Inflammatory macrophage treated with lipopolysaccharide for 1 hour (primary cell): Measurements from ENCODE around the gene MZT2A.
"Not testable (repeated sequence)": the region's sequence is repeated elsewhere in the genome, so short reads cannot be mapped to it uniquely, and the experiment has no call there.

Experiments
- DNase-seq, 2 donors: peaks; one replicate each; pipeline ENCODE4 v3.0.0-alpha.2; 2020 to 2022

Gene MZT2A

DNA sequence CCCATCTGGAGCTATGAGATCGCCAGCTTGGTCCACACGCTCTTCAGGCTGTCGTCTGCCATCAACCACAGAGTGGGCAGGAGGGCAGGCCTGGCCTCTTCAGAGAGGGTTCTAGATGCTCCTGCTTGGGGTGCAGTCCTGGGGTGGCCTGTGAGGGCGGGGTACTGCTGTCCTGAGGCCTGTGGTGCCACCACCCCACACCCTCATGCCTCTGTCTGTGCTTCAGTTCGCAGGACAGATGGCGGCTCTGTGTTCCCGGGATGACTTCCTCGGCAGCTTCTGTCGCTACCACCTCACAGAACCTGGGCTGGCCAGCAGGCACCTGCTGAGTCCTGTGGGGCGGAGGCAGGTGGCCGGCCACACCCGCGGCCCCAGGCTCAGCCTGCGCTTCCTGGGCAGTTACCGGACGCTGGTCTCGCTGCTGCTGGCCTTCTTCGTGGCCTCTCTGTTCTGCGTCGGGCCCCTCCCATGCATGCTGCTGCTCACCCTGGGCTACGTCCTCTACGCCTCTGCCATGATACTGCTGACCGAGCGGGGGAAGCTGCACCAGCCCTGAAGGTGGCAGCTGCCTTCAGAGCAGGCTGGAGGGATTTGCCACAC lies 27.8 kb upstream of the MZT2A start:
- not testable (repeated sequence) for DNase-seq

DNA sequence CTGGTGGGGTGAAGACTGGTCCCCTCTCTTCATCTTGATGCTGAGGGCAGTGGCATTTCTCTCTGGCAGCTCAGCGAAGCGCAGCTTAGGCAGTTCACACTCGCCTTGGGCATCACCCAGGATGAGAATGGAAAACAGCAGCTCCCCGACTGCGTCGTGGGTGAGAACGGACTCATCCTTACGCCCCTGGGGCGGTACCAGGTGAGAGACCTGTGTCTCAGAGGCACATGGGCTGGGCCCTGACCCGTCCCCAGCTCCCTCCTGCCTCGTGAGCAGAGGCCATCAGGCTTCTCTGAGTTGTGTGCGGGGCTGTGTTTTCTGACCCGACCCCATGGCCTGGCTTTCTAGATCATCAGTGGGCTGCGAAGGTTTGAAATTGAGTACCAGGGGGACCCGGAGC lies 27.3 kb upstream of the MZT2A start:
- DNase-seq: no peak

DNA sequence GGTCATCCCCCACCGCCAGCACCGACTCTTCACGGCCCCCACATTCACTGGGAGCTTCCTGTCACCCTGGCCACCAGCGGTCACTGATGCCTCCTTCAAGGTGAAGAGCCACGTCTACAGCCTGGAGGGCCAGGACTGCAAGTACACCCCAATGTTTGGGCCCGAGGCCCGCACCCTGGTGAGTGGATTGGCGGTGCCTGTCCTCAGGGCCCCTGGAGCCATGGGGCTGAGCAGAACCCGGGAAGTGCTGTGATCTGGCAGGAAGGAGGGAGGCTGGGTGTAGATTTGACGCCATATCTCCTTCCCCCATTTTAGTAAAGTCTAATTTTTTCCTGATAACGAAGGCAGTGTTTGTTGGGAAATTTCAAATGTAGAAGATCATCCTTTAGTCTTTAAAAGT lies 26.3 kb upstream of the MZT2A start:
- not testable (repeated sequence) for DNase-seq

DNA sequence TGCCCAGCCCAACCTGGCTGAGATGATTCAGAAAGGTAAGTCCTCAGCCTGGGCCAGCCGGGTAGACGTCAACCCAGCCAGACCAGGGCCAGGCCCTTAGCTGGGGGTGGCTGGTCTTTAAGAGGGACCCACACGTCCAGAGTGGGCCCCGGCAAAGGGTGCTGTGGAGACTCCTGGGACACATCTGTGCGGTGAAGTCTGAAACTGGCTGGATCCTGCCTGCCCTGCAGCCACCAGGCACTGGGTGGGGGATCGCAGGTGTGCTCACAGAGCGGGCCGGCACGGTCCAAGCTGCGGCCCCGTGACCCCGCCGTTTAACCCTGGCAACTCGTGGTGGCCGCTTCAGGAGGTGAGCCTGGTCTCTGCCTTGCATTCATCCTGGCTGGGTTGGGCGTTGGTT lies 25.7 kb upstream of the MZT2A start:
- not testable (repeated sequence) for DNase-seq

DNA sequence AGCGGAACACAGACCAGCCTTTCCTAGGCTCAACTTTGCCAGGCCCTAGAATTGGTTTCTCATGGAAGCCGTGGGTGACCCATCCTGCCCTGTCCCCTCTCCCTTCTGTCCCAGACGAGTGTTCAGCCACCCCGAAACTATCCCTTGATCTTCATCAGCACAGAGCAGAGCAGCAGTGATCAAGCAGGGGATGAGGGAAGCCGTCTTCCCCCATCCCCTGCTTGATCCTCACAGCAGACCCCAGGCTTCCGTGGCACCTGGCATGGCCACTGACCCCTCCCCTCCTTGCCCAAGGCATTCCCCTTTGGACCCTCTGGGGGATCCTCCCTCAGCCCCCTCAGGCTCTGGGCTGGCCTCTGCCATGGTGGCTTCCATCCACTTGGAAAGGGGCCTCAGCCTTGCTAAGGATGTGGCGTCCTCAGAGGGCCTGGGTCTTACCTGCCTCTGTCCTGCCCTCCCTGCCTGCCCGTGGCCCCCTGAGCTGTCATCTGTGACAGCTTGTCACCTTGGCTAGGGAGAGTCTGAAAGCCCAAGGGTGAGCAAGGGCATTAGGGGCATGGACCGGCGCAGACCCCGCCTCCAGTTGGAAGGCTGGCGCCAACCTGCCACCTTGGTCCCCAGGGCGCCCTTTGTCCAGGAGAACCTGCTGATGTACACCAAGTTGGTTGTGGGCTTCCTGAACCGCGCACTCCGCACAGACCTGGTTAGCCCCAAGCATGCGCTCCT lies 25.1 kb upstream of the MZT2A start:
- no peak for DNase-seq

DNA sequence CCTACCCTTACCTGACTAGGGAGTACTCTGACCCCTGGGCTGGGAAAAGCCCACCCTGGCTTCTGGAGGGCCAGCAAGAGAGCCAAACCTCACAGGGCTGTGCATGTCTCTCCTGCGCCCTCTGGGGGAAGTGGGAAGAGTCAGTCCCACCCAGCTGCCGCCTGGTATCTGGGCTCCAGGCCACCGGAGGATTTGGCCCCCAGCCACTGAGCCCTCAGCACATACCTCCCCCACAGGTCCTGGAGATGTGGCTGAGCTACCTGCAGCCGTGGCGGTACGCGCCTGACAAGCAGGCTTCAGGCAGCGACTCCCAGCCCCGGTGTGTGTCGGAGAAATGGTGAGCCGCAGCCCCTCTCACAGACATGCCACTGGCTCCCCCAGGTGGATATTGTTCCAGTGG lies 24.4 kb upstream of the MZT2A start:
- DNase-seq: not testable (repeated sequence)

DNA sequence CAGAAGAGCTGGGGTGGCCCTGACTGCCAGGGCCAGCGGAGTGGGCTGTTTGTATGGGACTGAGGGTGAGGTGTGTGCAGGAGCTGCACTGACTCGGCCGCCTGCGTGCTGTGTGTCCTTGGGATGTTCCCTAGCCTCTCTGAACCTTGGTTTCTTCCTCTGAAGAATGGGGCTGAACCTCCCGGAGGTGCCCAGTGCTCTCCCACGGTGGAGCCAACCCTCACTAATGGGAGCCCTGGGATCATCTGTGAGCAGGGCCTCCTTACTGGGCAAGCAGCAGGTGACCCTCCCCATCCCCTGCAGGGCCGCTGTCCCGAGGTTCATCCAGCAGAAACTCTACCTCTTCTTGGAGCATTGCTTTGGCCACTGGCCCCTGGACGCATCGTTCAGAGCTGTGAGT lies 23.8 kb upstream of the MZT2A start:
- no peak for DNase-seq

DNA sequence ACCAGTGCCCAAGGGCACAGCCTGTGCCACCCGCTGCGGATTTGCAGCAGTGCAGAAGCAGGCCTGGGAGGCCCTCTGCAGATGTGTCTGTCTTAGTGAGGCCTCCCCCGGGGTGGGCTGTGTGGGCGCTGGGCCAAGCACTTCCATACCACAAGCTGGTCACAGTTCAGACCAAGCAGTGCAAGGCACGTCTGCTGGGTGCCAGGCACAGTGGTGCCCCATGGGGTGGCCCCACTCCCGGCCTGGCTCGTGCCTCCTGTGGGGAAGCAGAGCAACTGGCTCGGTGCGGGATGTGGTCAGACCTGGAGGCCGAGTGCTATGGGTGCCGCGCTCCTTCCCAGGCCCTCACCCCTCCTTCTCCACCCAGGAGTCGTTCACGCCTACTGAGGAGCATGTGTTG lies 23.0 kb upstream of the MZT2A start:
- not testable (repeated sequence) for DNase-seq

DNA sequence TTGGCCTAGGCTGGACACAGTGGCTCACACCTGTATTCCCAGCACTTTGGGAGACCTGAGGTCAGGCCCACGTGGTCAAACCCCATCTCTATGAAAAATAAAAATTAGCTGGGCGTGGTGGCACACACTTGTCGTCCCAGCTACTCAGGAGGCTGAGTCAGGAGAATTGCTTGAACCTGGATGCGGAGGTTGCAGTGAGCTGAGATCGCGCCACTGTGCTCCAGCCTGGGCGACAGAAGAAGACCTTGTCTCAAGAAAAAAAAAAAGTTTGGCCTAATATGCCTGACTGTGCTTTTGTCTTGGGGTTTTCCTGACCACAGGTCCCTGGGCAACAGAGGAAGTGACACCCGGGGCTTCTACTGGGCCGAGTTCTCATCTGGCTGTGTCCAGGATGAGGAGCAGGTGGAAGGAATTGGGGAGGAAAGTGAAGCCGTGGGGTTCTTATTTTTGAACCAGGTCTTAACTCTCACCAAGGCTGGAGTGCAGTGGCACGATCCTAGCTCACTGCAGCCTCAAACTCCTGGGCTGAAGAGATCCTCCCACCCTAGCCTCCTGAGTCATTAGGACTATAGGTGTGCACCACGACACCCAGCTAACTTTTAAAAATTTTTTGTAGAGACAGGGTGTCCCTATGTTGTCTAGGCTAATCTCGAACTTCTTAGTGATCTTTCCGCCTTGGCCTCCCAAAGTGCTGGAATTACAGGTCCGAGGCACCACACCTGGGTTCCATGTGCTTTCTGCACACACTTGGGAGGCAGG lies 22.4 kb upstream of the MZT2A start:
- DNase-seq: not testable (repeated sequence)

DNA sequence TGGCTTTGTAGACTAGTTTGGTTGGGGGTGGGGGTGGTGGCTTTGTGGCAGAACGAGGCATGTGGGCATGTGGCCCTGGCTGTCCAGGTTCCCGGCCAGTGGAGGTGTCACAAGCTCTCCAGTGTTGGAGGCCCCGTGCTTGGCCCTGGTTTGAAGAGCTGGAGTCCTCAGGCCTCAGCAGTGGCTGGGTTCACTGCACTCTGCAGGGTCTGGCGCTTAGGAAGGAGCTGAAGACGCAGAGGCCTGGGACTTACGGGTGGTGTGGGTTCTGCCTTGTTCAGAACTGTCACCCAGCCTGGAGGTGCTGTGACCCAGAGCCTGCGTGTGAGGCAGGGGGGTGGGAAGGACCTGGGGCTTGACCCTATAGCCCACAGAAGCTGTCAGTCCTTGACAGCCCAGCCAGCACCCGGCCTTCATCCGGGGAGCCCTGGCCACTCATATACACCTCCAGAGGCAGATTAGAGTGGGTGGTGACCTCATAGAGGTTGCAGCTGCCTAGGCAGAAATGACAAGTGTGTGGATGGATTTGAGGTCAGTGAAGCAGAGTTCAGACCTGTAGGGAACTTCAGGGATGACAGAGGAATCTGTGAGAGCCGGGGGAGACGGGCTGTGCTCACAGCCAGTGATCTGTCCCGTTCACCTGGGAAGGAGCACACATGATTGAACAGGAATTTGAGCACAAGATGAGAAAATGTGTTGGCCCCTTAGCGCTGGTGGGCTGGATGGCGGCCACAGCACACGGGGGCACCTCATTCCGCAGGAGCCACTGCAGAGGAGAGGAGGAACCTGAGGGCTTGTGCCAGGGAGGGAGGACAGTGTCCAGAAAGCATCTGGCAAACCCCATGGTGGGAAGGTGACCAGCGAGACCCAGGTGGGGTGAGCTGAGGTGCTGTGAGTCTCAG lies 20.0 kb upstream of the MZT2A start:
- not testable (repeated sequence) for DNase-seq

DNA sequence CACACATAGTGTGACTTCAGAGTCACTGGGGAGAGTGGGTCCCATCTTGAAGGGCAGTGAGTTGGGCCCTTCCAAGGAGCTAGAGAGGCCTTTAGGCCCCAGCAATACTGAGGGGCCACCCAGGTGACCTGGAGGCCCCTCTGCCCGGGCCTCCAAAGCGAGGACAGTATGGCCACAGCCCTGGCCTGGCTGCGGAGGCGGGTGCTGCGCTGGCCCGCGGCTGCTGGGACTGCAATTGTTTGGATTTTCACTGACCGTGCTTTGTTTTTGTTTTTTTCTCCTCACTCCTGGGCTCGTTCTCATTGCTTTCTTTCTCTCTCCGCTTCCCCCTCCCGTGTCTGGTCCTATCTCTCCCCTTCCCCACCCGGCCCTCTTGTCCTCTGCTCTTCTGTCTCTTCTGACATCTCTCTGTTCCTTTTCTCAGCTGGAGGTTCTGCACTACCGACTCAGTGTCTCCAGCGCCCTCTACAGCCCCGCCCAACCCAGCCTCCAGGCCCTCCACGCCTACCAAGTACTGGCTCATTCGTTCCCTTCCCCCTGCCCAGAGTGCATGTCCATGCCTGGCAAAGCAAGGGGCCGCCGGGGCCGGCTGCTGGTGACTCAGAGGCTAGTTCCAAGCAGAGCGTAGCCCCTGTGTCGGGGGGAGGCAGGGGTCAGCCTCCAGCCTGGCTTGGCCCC lies 19.2 kb upstream of the MZT2A start:
- not testable (repeated sequence) for DNase-seq

DNA sequence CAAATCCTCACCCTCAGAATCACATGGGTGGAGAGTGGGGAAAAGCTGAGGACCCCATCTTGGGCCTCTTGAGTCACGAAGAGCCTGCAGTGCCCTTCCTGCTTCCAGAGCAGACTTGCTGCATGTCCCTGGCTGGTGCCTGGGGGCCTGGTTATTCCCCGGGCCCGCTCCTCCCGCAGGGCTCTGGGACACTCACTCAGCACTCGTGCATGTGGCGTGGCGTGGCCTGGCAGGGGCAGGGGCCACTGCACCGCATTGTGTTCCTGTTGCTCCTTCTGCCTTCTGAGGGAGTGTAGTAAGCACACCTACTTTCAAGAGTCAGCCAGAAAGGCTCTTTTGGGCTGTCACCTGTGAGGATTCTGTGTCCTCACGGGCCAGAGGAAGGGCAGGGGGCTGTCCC lies 17.4 kb upstream of the MZT2A start:
- no peak for DNase-seq

DNA sequence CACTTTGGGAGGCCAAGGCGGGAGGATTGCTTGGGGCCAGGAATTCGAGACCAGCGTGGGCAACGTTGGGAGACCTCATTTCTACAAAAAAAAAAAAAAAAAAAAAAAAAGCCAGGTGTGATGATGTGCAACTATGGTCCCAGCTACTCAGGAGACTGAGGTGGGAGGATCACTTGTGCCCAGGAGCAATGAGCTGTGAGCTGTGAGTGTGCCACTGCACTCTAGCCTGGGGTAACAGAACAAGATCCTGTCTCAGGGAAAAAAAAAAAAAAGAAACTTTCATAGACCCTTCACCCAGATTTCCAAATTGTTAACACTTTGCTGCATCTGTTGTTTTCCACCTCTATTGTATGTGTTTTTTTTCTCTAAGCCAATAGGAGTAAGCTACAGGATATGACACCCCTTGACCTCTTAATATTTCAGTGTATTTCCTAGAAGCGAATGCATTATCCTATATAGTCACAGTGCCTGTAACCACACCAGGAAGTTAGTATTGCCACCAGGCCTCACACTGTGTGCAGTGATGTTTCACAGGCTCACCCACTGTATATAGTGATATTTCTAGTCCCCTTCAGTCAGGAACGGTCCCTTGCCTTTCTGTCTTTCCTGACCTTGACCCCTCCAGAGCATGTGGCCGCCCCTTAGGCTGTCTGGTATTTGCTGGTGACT lies 12.0 kb upstream of the MZT2A start:
- not testable (repeated sequence) for DNase-seq

DNA sequence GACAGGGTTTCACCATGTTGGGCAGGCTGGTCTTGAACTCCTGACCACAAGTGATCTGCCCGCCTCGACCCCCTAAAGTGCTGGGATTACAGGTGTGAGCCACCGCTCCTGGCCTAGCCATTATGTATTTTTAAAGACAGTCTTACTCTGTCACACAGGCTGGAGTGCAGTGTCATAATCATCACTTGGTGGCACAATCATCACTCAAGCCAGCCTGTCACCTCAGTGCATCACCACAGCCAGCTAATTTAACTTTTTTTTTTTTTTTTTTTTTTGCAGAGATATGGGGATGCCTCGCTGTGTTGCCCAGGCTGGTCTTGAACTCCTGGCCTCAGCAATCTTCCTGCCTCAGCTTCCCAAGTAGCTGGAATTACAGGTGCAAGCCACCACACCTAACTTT lies 11.4 kb upstream of the MZT2A start:
- DNase-seq: not testable (repeated sequence)

DNA sequence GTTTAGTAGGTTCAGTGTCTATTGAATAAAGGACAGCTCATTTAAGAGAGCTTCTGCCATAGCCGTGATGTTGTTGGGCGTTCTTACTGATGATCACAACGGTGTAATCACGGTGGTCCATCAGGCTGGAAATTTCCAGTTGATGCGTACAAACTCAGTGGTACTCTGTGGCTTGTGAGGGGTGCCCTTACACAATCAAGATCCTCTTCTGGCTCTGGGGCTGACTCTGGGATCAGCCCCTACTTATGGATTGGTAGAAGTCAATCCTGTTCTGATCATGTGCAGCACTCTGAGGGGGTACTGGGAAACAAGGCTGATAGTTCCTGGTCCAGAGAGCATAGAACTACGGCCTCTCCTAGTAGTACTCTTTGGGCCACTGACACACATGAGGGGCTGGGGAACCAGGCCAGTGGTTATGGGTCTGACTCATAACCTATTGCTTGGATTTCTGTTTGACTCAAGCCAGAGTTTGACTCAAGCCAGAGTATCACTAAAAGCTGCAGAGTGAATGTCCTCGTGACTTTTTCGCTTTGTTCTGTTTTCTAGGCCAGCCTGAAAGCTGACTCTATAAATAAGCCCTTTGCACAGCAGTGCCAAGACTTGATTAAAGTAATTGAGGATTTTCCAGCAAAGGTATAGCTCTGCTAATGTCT lies 6.2 kb upstream of the MZT2A start:
- DNase-seq: peak in 1 of 2 donors; percentile 4

DNA sequence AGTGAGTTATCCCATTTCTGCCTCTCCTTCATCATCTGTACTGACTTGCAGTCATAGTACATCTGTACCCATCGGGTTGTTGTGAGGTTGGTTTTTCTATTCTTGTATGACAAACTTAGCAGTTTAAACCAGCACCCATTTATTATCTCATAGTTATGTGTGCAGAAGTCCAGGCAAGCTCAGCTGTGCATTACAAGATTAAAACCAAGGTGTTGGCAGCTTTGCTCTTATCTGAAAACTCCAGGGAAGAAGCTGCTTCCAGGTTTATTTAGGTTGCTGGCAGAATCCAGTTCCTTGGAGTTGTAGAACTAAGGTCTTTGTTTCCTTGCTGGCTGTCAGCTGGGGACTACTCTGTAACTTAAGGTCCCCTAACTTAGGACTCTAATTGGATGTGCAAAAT lies 3.3 kb upstream of the MZT2A start:
- not testable (repeated sequence) for DNase-seq

DNA sequence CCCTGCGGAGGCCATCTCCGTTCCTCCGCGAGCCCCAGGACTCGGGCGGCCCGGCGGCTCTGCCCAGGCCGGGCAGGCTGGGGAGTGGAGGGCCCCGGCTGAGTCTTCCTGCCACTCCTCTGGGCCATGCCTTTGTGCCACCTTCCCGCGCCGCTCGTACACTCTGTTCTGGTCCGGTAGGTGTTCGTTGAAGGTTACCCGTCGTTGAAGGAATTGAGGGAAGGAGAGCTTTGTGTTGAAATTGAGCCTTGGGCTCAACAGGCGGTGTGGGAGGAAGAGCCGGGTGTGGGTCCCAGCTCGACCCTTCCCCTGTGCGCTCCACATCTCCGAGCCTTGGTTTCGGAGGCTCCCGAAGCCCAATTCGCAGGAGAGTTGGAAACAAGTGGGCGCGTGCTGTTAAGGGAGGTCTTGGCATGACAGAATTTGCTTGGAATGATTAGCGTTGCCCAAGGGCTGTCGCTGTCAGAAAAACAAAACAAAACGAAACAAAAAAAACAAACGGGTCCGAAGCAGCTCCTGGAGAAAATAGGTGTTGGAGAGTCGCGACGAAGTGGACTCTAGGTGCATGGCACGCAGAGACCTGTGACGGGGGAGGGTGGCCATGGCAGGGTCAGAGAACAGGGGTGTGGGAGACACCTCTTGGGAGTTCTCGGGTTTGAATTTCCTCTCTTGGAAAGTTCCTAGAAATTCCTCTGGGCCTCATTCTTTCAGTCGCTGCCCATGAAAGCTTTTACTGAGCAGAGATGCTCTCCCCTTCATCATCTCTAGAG lies 1.2 kb upstream of the MZT2A start:
- DNase-seq: peak in 1 of 2 donors; percentile 2

DNA sequence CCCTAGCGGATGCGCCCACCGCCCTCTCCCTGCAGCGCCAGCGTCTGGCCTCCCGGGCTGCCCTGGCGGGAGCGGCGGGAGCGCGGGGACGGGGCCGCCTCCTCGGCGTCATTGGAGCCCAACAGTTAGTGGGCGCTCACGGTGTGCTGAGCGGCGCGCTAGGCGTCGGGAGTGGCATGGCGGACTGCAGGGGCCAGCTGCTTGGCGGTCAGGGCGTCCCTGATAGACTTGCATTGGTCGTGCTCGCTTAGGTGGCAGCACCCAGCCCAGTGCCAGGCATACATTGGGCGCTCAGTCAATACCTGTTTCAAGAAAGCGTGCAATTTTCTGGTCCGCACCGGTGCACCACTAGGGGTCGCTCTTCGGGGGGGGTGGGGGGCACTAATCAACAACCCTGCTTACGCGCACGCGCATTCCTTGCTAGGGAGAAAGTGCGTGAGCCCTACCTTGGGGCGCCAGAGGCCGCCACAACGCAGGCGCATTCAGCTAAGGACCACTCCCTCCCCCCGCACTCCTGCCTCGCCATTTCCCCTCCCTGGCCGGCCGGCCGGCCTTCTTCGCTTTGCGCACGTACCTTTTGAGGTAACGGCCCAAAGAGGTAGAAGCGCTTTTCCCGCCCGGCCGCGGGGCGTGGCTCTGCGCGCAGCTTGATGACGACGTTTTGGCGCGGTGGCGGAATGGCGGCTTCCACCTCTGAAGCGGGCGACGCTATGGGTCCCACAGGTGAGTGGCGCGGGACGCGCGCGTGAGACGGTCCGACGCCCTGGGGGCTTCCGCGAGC lies 411 bp upstream of the MZT2A start:
- DNase-seq: peak; percentile 82 to 90

DNA sequence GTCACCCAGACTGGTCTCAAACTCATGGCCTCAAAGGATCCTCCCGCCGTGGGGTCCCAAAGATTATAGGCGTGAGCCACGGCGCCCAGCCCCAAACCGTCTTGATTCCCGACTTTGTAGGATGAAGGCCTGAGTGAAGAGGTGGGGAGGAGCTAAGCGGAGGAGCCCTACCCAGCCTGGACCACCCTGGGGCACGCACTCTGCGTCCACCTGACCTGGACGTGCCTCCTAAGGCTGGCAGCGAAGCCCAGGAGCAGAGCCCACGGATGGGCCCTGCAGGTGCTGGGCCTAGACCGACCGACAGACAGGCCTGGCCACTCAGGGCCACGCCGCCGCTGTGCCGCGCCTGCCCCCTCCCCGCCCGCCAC lies 744 bp downstream of the MZT2A start:
- DNase-seq: not testable (repeated sequence)
